ENCODE results near the gene PIGN.

- TF ChIP-seq CTCF (IDR thresholded peaks at IDR 0.05) (no peak), POLR2A (IDR thresholded peaks at IDR 0.05) (no peak)
Observed at GRCh38 chr18:62101321-62101721, 85.5 kb downstream of the PIGN start.
